H9 (cell line): ENCODE measurements around the gene KCNH1. TPM values are rescaled to one million over a fixed set of nuclear protein-coding genes. Genes with fewer than 3 reads are reported as not detected.

Experiments
- DNase-seq: peaks from one replicate; pipeline ENCODE4 v3.0.0-alpha.2; 2017
- H2AFZ ChIP-seq: one replicate; pipeline ENCODE4 v1.6.1; 2013; ENCODE audit warnings: mild to moderate bottlenecking, low read length, control low read depth, moderate library complexity
- H2AK5ac ChIP-seq: 2 replicates; pipeline ENCODE4 v1.6.1; 2013; ENCODE audit warnings: low read length, control low read depth, mixed read lengths; ENCODE audit not compliant: insufficient read length
- H2BK120ac ChIP-seq: one replicate; pipeline ENCODE4 v1.6.1; 2013; ENCODE audit warnings: low read depth, mild to moderate bottlenecking, low read length, control low read depth, inconsistent platforms; ENCODE audit not compliant: poor library complexity, severe bottlenecking
- H2BK12ac ChIP-seq: 2 replicates; pipeline ENCODE4 v1.6.1; 2013; ENCODE audit warnings: low read length, control low read depth, mixed read lengths, low read depth; ENCODE audit not compliant: insufficient read length
- H2BK15ac ChIP-seq: 2 replicates; pipeline ENCODE4 v1.6.1; 2013; ENCODE audit warnings: low read depth, low read length, control low read depth
- H2BK20ac ChIP-seq: one replicate; pipeline ENCODE4 v1.6.1; 2013; ENCODE audit warnings: low read depth, mild to moderate bottlenecking, low read length, control low read depth, inconsistent platforms; ENCODE audit not compliant: poor library complexity, severe bottlenecking
- H2BK5ac ChIP-seq: 2 replicates; pipeline ENCODE4 v1.6.1; 2013; ENCODE audit warnings: low read length, control low read depth, mixed read lengths; ENCODE audit not compliant: insufficient read length
- H3K14ac ChIP-seq: 2 replicates; pipeline ENCODE4 v1.6.1; 2013; ENCODE audit warnings: low read length, control low read depth; ENCODE audit not compliant: insufficient read depth
- H3K18ac ChIP-seq: 2 replicates; pipeline ENCODE4 v1.6.1; 2013; ENCODE audit warnings: low read depth, mild to moderate bottlenecking, mixed read lengths, low read length, control low read depth; ENCODE audit not compliant: insufficient read length
- H3K23ac ChIP-seq: 2 replicates; pipeline ENCODE4 v1.6.1; 2013; ENCODE audit warnings: low read length, control low read depth, mixed read lengths, low read depth; ENCODE audit not compliant: insufficient read length
- H3K23me2 ChIP-seq: 2 replicates; pipeline ENCODE4 v1.6.1; 2013; ENCODE audit warnings: low read depth, mild to moderate bottlenecking, mixed read lengths, low read length, control low read depth; ENCODE audit not compliant: insufficient read length, poor library complexity, severe bottlenecking
- H3K27ac ChIP-seq: 2 replicates; pipeline ENCODE4 v1.5.1; 2013; ENCODE audit warnings: low read length, control low read depth, mixed read lengths, low read depth; ENCODE audit not compliant: insufficient read length
- H3K27me3 ChIP-seq: 2 replicates; pipeline ENCODE4 v1.6.1; 2013; ENCODE audit warnings: low read length, control low read depth, inconsistent platforms; ENCODE audit not compliant: insufficient read depth
- H3K4ac ChIP-seq: 2 replicates; pipeline ENCODE4 v1.6.1; 2013; ENCODE audit warnings: low read depth, mild to moderate bottlenecking, control low read depth, inconsistent platforms, low read length, moderate library complexity
- H3K4me1 ChIP-seq: 2 replicates; pipeline ENCODE4 v1.6.1; 2013; ENCODE audit warnings: low read length, control low read depth, inconsistent platforms; ENCODE audit not compliant: insufficient read depth
- H3K4me2 ChIP-seq: 2 replicates; pipeline ENCODE4 v1.6.1; 2013; ENCODE audit warnings: low read length, control low read depth, mixed read lengths; ENCODE audit not compliant: insufficient read length, insufficient read depth
- H3K56ac ChIP-seq: 2 replicates; pipeline ENCODE4 v1.6.1; 2013; ENCODE audit warnings: low read depth, mild to moderate bottlenecking, mixed read lengths, low read length, control low read depth; ENCODE audit not compliant: insufficient read length
- H3K79me1 ChIP-seq: 2 replicates; pipeline ENCODE4 v1.6.1; 2013; ENCODE audit warnings: low read depth, mild to moderate bottlenecking, moderate library complexity, low read length, control low read depth, inconsistent platforms; ENCODE audit not compliant: insufficient read depth, poor library complexity, severe bottlenecking
- H3K79me2 ChIP-seq: 2 replicates; pipeline ENCODE4 v1.6.1; 2013; ENCODE audit warnings: low read length, control low read depth, inconsistent platforms; ENCODE audit not compliant: insufficient read depth
- H3K9ac ChIP-seq: 2 replicates; pipeline ENCODE4 v1.6.1; 2013; ENCODE audit warnings: low read length, control low read depth, mixed read lengths; ENCODE audit not compliant: insufficient read length; ENCODE audit errors: extremely low read depth
- H3K9me3 ChIP-seq: one replicate; pipeline ENCODE4 v1.6.1; 2013; ENCODE audit warnings: low read depth, low read length, inconsistent platforms; ENCODE audit not compliant: control insufficient read depth
- H3T11ph ChIP-seq: one replicate; pipeline ENCODE4 v1.6.1; 2013; ENCODE audit warnings: mild to moderate bottlenecking, low read length, control low read depth, inconsistent platforms
- H4K20me1 ChIP-seq: one replicate; pipeline ENCODE4 v1.6.1; 2013; ENCODE audit not compliant: control insufficient read depth, insufficient read length, insufficient read depth
- H4K5ac ChIP-seq: 2 replicates; pipeline ENCODE4 v1.6.1; 2013; ENCODE audit warnings: low read depth, mild to moderate bottlenecking, mixed read lengths, low read length, control low read depth; ENCODE audit not compliant: insufficient read length
- H4K8ac ChIP-seq: replicated peaks from 2 replicates; pipeline ENCODE4 v1.6.1; 2013; ENCODE audit warnings: low read length, control low read depth, mixed read lengths, low read depth; ENCODE audit not compliant: insufficient read length
- H4K91ac ChIP-seq: 2 replicates; pipeline ENCODE4 v1.6.1; 2013; ENCODE audit warnings: low read depth, mild to moderate bottlenecking, moderate library complexity, mixed read lengths, low read length, control low read depth; ENCODE audit not compliant: insufficient read length
- H3K27ac Mint-ChIP-seq, 3 experiments: 2 replicates in 2 of 3; 3 replicates in 1 of 3; pipeline ENCODE4 v1.8.0; 2020 to 2021; ENCODE audit warnings: mixed read lengths in 3 of 3, mild to moderate bottlenecking in 1 of 3, moderate library complexity in 1 of 3
- H3K27me3 Mint-ChIP-seq: 2 replicates; pipeline ENCODE4 v1.8.0; 2021; ENCODE audit warnings: low read depth, mild to moderate bottlenecking, moderate library complexity, mixed read lengths
- H3K36me3 Mint-ChIP-seq, 3 experiments: 2 replicates in 2 of 3; 3 replicates in 1 of 3; pipeline ENCODE4 v1.8.0; 2020 to 2021; ENCODE audit warnings: low read depth in 3 of 3, mixed read lengths in 3 of 3; ENCODE audit not compliant: insufficient read depth in 1 of 3
- H3K4me1 Mint-ChIP-seq, 2 experiments: 2 replicates each; pipeline ENCODE4 v1.8.0; 2020; ENCODE audit warnings: mixed read lengths in 2 of 2
- H3K4me3 Mint-ChIP-seq, 2 experiments: 2 replicates in 1 of 2; 3 replicates in 1 of 2; pipeline ENCODE4 v1.8.0; 2020 to 2021; ENCODE audit warnings: mild to moderate bottlenecking in 2 of 2, mixed read lengths in 2 of 2, moderate library complexity in 1 of 2
- H3K9me3 Mint-ChIP-seq, 2 experiments: 2 replicates in 1 of 2; 3 replicates in 1 of 2; pipeline ENCODE4 v1.8.0; 2020; ENCODE audit warnings: mild to moderate bottlenecking in 2 of 2, mixed read lengths in 2 of 2, moderate library complexity in 1 of 2
- WGBS: extraction: QIAGEN DNeasy Blood & Tissue Kit; methylation state at CpG from one replicate; pipeline ENCODE4 v1.1.7; 2013; ENCODE audit warnings: missing lambda C conversion rate, low lambda C conversion rate, mixed read lengths; ENCODE audit not compliant: insufficient read length; ENCODE audit errors: extremely low coverage; 5-methylcytosine and 5-hydroxymethylcytosine counted together
- total RNA-seq: library from RNA; stranded (reverse); gene quantifications from 2 replicates; pipeline ENCODE4 v1.2.1, GENCODE V29; 2021
- TF ChIP-seq, protein P1 (sequence below): fragments of 200-600 bp; sonication (generic); conservative IDR thresholded peaks from 3 replicates; pipeline ENCODE4 v1.8.0; 2021; ENCODE audit warnings: antibody characterized with exemption, mild to moderate bottlenecking

Gene KCNH1
- total RNA-seq, 1 experiment from 2014 or later, result 0.11 TPM

DNA sequence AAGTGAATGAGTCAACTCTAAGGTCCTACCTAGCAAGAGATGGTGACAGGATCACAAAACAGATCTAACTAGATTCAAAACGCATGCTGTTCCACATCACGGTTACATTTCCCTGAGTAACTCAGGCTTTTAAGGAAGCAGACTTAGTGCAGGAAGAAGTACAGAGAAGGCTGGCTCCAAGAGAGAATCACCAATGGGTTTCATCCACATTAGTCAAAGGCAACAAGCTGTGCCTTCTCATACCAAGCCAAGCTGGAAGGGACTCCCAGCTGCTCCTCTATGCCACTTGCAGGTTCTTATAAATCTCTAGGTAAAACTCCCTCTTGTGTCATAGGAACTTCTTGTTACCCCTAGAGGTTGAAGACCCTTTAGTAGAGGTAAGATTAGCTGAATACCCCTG lies 109.0 kb downstream of the KCNH1 start:
- 0 out of 4 replicates have a peak, but pooled peaks cover 0 to 3% of the 10 kb centered on the region in 2 experiments for H3K4me1 Mint-ChIP-seq

More for the DNA sequence above, 109.0 kb downstream of the KCNH1 start:
- Histone ChIP-seq H3K79me2 (no peaks in the 10 kb centered on the region), H4K20me1 (no peaks in the 10 kb centered on the region), H3K27ac (no peak overlapping the region), H3K9me3 (no peaks in the 10 kb centered on the region), H4K5ac (no peak overlapping the region), H2BK12ac (no peak overlapping the region), H4K8ac (no peak overlapping the region), H2BK15ac (no peak overlapping the region), H3K23me2 (no peaks in the 10 kb centered on the region), H3K4ac (no peak overlapping the region), H2AK5ac (no peak overlapping the region), H2BK5ac (no peak overlapping the region), H2AFZ (no peak overlapping the region), H4K91ac (no peak overlapping the region), H3K27me3 (no peaks in the 10 kb centered on the region), H3T11ph (no peak overlapping the region), H3K56ac (no peak overlapping the region), H3K23ac (no peak overlapping the region), H3K79me1 (no peaks in the 10 kb centered on the region), H3K14ac (no peak overlapping the region), H2BK120ac (no peak overlapping the region), H3K9ac (no peak overlapping the region), H3K4me1 (no peaks in the 10 kb centered on the region), H3K4me2 (no peak overlapping the region), H2BK20ac (no peak overlapping the region), H3K18ac (no peak overlapping the region)
- Mint-ChIP-seq H3K4me3 (no peak overlapping the region), H3K27ac (no peak overlapping the region; a peak in 1 of 7 replicates), H3K36me3 (no peaks in the 10 kb centered on the region), H3K27me3 (no peaks in the 10 kb centered on the region; the same call in 1 of the 2 replicates), H3K9me3 (peaks cover 3 to 14% of the 10 kb centered on the region in 2 experiments; a peak in 4 of 5 replicates)
- no CpG with 5 or more reads among the region's 2 CpGs for WGBS
- no peak for DNase-seq
- TF ChIP-seq, protein P1, sequence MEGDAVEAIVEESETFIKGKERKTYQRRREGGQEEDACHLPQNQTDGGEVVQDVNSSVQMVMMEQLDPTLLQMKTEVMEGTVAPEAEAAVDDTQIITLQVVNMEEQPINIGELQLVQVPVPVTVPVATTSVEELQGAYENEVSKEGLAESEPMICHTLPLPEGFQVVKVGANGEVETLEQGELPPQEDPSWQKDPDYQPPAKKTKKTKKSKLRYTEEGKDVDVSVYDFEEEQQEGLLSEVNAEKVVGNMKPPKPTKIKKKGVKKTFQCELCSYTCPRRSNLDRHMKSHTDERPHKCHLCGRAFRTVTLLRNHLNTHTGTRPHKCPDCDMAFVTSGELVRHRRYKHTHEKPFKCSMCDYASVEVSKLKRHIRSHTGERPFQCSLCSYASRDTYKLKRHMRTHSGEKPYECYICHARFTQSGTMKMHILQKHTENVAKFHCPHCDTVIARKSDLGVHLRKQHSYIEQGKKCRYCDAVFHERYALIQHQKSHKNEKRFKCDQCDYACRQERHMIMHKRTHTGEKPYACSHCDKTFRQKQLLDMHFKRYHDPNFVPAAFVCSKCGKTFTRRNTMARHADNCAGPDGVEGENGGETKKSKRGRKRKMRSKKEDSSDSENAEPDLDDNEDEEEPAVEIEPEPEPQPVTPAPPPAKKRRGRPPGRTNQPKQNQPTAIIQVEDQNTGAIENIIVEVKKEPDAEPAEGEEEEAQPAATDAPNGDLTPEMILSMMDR, result no peak
